ENCODE data around the gene MGAT3. TPM values are rescaled to one million over a fixed set of nuclear protein-coding genes. Genes with fewer than 3 reads are reported as not detected.
A peak's percentile ranks its signal among the peaks of the same experiment; 100 is the strongest.
"Not testable (repeated sequence)": the region's sequence is repeated elsewhere in the genome, so short reads cannot be mapped to it uniquely, and the experiment has no call there.

The MGAT3 gene
- polyA plus RNA-seq, 5 donors = 8.5 to 19.0 (median 15.3) TPM

DNA sequence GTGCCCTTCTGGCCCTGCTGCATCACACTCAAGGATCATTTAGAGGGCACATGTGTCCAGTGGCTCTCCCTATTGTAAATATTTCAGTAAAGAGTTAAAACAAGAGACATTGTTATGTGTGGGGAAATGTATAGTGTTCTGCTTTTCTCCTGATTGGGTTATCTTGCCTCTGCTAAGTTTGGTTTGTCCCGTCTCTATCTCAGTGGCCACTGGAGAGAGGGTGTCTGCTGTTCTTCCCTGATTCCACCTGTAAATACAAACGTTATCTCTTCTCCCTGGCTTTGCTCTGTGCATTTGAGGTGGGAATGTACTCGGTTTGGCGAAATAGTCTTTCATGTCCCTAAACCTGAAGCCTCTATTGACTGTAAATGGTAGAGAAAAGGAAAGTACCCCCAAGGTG, 51.6 kb downstream of the MGAT3 start:
- no peak for DNase-seq

DNA sequence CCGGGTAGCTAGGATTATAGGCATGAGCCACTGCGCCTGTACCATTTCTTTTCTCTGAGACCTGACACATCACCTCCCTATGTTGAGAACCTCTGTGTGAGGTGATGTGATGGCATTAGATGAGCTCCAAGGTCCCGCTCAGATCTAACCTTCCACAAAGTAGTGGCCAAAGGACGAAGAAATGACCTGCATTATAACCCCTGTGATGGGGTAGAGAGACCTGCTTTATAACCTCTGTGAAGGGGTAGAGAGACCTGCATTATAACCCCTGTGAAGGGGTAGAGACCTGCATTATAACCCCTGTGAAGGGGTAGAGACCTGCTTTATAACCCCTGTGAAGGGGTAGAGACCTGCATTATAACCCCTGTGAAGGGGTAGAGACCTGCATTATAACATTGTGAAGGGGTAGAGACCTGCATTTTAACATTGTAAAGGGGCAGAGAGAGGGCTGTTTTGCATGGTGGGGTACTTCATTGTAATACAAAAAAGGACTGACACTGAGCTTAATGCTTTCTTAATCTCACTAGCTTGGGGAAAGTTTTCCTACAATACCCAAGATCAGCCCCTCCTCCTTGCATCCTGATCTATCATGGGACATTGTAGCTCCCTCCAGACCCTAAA, 53.8 kb downstream of the MGAT3 start:
- no peak for DNase-seq

DNA sequence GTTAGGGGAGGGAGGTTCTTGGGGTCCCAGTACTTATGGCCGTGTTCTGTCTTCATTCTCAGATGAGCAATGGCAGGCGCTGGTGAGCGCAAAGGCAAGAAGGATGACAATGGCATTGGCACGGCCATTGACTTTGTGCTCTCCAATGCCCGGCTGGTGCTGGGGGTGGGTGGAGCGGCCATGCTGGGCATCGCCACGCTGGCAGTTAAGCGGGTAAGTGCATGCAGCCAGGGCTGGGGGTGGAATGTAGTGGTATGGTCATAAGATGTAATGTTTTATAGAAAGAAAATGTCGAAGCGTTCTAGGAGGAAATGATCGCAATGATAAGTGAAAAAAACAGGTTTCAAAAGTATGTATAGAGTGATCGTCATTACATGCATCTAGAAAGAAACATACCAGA, 54.4 kb downstream of the MGAT3 start:
- DNase-seq = no peak

DNA sequence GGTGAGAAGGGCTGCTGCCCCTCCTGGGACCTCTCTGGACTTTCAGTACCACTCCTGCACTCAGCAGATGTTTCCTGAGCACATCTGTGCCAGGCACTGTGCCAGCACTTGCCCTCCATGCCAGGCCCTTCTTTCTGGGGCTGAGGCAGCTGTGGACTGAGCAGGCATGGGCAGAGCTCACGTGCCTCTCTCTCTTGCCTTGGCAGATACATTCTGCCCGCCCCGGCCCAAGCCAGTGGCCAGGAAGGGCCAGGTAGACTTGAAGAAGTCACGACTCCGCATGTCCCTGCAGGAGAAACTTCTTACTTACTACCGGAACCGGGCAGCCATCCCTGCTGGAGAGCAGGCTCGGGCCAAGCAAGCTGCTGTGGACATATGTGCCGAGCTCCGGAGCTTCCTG, 55.2 kb downstream of the MGAT3 start:
- no peak for DNase-seq

DNA sequence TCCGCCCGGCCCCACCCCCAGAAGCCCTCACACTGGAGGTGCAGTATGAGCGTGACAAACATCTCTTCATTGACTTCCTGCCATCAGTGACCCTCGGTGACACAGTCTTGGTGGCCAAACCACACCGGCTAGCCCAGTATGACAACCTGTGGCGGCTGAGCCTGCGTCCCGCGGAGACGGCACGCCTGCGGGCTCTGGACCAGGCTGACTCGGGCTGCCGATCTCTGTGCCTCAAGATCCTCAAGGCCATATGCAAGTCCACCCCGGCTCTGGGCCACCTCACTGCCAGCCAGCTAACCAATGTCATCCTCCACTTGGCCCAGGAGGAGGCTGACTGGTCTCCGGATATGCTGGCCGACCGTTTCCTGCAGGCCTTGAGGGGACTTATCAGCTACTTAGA, 57.0 kb downstream of the MGAT3 start:
- DNase-seq = no peak

DNA sequence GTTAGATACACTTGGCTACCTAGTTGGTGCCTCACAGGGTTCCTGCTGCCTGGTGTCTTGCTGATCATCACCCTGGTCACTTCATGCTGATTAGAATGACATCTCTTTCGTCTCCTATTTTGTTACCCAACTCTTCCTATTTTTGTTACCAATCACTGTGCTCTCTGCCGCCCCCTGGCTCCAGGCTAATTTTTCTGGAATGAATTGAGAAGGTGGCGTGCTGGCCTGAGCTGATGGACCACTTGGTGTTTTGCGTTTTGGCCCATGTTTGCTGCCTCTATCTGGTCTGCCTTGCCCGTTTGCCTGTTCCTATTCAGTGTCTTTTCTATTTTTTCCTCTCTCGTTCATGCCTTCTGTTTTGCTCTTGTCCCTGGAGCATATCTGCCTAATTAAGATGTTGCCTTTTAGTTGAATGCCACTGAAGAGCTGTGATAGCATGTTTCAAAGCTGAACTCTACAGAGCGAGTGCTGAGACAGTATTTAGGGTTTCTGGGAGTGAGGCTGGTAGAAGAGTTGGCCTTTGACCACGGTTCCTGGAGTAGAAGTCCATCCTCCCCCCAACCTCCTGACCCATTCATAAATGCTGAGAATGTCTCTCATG, 57.7 kb downstream of the MGAT3 start:
- DNase-seq = no peak

DNA sequence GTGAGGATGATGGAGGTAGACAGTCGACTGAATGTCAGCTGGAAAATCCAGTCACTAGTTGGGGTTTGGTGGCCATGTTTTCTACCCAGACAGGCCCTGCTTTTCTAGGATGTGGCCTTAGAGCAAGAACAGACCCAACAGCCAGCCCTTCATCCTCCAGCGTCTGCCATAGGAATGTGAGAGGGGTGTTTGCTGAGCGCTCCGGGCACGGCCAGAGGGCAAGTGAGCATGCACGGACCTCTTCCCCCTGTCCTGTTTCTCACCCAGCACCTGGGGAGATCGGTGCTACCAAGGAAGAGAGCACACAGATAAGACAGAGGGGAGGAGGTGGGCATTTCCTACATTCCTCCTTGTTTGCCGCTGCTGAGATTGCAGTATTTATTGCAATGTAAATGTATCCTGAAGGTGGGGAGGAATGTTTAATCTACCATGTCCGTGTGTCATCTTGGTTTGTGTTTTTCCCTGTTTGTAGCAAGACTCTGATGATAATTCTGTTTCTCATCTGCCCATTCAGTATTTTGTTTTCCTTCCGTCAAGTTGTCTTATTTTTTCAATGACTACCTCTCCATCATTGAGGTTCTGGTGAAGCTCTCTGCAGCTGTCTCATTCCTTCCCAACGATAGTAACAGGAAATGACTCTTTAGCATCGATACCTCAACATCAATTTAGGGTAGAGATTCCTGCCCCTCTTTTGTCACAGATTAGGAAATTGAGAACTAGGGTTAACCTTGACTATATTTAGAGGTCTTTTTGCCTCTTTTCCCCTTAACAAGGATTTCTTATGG, 58.6 kb downstream of the MGAT3 start:
- no peak for DNase-seq

DNA sequence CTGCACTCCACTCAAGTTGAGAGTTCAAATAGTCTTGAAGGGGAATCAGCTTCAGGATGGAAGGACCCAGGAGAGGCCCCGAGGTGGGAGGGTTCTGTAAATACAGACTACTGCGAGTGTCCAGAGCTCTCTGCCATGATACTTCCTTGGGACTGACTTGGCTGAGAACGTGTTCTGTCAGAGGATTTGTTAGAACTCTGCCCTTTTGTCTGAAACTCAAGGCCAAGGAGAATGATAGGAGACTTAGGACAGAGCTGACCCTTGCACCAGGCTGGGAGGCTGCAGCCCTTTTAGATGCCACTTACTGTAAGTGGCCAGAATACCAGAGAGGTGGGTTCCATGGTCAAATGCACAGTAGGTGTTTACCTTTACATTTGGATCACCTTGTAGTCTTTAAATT, 60.7 kb downstream of the MGAT3 start:
- DNase-seq = no peak

DNA sequence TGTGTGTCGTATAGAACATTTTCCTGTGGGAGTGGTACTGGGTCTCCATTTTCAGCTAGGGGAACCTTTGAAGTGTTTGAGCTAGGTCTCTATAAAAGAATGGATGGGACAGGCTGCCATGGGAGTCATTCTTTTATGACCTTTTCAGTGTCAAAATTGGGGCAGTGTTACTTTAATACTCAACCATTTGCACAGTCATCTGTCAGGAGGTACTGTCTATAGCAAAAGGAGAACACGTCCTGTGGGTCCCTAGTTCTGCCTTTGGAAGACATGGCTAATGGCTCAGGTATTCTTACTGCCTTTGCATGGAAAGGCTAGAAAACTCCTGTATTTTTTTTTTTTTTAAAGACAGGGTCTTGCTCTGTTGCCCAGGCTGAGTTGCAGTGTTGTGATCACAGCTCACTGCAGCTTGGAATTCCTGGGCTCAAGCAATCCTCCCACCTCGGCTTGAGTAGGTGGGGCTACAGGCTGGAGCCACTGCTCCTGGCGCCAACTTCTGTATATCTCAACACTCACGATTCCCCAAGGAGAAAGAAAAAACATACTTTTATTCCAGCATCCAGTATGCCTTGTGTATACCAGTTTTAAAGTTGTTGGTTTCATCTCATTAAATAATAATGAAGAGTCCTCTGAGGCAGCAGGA, 61.5 kb downstream of the MGAT3 start:
- DNase-seq = no peak

DNA sequence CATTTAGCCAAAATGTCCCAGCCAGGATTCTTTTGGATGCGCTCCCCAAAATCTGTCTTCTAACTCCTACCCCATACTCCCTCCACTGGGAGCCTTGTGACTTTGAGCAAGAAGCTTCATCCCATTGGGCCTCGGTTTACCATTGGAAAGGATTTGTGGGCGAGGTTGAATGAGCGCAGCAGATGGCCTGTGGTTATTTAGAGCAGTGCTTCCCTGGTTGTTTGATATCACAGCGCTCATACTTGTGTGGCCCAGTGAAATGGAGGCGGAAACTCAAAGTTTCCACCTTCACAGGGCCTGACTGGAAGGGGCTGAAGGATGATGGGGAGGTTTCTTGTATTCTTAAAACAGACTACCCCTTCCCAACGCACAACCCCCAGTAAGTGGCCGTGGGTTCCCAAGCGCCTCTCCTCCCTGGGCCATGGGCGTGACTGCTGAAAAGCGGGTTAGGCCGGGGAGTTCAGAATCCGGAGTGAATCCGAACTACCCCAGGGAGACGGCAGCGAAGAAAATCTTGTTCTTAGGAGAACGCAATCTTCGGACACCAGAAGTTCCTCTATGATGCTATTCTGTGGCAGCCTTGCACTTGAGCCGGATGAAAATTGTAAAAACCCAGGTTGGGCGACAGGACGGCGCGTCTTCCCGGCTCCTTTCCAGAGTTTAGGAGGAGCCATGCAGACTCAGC, 62.3 kb downstream of the MGAT3 start:
- DNase-seq = no peak

DNA sequence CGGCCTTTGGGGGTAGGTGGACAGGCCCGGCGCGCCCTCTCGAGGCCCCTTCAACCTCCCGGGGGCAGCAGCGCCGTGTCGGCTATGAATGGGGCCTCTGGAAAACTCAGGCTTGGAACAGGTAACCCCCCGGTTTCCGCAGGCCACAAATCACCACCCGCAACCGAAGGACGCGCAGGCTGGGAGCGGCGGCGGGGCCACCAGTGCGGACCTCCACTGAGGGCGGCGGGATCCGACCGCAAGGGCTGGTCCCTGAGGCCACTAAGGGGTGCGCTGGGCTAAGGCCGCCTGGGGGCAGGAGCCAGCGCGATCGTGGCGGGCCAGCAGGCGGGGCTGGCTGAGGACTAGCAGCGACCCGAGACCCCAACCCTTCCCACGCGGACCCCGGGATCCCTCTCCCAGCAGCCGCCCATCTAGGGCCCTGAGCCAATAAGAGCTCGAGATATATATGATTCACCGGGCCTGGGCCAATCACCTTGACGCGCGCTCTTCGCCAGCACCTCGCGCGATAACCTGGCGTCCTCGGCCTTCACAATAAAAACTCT, 62.9 kb downstream of the MGAT3 start:
- DNase-seq = peak in 1 of 2 donors; percentile 60

DNA sequence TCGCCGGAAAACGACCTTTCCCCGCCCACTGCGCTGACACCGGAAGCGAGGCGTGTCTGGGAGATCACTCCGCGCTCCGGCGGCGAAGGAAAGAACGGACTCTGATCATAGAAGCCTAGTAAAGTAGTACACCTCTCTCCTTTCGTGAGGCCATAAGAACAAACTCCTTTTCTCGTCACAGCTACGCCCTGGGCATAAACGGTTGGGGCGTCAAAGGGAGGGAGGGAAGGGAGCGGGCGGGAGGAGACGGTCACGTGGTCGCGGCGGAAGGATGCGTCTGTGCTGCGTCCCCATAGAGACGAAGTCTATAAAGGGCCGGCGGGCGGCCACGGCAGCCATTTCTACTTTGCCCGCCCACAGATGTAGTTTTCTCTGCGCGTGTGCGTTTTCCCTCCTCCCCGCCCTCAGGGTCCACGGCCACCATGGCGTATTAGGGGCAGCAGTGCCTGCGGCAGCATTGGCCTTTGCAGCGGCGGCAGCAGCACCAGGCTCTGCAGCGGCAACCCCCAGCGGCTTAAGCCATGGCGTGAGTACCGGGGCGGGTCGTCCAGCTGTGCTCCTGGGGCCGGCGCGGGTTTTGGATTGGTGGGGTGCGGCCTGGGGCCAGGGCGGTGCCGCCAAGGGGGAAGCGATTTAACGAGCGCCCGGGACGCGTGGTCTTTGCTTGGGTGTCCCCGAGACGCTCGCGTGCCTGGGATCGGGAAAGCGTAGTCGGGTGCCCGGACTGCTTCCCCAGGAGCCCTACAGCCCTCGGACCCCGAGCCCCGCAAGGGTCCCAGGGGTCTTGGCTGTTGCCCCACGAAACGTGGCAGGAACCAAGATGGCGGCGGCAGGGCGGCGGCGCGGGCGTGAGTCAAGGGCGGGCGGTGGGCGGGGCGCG, 63.7 kb downstream of the MGAT3 start, which contains the start of gene ATF4:
TSS of gene ATF4 (plus strand) at position 337 of the 880 bp plus-strand sequence. CDS start 884 bp downstream, outside the sequence.
- peak; percentile 99 to 100 for DNase-seq

DNA sequence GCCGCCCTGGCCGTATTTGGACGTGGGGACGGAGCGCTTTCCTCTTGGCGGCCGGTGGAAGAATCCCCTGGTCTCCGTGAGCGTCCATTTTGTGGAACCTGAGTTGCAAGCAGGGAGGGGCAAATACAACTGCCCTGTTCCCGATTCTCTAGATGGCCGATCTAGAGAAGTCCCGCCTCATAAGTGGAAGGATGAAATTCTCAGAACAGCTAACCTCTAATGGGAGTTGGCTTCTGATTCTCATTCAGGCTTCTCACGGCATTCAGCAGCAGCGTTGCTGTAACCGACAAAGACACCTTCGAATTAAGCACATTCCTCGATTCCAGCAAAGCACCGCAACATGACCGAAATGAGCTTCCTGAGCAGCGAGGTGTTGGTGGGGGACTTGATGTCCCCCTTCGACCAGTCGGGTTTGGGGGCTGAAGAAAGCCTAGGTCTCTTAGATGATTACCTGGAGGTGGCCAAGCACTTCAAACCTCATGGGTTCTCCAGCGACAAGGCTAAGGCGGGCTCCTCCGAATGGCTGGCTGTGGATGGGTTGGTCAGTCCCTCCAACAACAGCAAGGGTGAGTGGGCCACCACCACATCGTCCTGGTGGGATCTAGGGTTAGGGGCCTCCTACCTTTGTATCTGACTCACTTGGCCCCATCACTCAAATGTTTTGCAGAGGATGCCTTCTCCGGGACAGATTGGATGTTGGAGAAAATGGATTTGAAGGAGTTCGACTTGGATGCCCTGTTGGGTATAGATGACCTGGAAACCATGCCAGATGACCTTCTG, 64.5 kb downstream of the MGAT3 start:
- DNase-seq = not testable (repeated sequence)

DNA sequence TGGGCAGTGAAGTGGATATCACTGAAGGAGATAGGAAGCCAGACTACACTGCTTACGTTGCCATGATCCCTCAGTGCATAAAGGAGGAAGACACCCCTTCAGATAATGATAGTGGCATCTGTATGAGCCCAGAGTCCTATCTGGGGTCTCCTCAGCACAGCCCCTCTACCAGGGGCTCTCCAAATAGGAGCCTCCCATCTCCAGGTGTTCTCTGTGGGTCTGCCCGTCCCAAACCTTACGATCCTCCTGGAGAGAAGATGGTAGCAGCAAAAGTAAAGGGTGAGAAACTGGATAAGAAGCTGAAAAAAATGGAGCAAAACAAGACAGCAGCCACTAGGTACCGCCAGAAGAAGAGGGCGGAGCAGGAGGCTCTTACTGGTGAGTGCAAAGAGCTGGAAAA, 65.3 kb downstream of the MGAT3 start:
- DNase-seq = not testable (repeated sequence)

DNA sequence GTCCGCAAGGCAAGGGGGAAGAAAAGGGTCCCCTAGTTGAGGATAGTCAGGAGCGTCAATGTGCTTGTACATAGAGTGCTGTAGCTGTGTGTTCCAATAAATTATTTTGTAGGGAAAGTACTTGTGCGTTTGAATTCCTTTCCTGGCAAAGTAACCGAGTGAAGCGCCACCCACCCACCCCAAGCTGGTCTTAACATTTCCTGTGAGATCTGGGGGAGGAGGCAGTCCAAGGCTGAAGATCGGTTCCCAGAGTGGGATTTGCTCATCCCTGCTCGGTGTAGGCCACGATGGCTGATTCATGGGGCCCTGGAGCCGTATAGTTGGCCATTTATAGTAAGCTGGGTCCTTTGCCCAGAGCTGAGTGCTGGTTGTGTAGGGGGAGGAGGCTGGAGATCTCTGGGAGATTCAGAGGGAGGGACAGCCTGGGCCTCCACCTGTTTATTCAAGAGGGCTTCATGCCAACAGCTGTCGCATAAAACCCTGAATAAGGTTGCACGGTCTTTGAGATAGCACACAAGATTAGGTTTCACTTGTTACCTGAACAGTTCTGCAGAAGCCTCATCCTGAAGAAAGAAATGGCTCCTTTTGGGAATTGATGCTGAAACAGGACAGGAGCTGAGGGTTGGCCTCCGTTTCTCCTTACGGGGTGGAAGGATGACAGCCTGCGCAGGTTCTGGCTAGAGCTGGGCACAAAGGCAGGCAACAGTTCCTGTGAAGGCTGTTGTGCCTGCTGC, 65.9 kb downstream of the MGAT3 start:
- DNase-seq = no peak

DNA sequence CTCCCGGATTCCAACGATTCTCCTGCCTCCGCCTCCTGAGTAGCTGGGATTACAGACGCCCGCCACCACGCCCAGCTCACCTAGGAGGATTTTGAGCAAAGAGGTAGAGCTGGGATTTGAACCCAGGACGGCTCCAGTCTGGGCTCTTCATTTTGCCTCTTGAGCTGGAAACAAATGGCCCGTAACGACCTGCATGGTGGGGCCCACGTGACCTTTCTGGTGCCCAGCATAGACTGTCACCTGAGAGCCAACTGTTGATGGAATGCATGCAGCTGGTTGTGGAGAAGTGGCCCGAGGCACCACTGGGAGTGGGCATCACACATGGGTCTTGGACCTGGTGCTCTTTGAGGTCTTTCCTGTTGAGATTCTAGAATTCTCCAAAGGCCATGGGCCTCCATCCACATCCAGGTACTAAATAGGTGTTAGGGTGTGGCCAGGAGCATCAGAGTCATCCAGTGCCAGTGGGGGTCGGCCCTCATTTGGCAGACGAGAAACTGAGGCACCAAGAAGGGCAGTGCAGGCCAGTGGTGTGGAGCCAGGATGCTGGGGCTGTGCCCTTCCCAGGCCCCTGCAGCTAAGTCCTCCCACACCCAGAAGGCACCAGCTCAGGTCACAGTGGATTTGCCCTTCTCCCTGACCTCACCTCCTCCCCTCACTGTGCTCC, 67.4 kb downstream of the MGAT3 start:
- DNase-seq = no peak

DNA sequence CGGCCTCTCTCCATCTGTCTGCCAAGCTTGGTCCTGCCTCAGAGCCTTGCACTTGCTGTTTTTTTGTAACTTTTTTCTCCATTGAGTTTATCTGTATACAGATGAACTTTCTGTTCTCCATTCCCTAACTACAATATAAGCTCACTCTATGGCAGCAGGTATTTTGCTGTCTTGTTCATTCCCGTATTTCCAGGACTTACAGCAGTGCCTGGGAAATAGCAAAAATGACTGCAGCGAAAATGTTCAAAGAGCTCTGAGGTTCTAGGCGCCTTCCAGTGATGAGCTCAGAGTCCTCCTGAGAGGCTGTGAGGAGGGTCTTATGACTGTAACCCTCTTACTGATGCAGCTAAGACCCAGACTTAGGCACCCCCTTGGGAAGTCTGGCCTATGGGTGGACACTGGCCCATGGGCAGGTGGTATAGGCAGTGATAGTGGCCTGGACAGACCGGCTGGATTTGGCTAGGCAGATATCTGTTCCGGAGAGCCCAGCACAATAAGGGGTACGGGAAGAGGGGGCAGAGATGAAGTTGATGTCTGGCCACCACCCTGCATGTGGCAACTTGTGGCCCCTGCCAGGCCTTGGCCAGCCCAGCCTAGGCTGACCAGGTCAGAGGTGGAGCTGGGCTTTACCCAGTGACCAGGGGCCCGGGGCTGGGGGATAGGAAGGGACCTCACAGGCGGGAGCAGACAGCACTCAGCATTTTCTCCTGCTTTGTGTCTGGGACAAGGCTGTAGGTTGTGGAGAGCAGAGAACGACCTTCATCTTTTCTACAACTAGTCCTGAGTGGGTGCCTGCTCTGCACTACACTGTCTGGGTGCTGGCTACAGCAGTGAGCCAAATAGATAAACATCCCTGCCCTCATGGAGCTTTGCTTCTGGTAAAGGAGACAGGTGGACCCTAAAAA, 68.2 kb downstream of the MGAT3 start:
- DNase-seq = no peak

DNA sequence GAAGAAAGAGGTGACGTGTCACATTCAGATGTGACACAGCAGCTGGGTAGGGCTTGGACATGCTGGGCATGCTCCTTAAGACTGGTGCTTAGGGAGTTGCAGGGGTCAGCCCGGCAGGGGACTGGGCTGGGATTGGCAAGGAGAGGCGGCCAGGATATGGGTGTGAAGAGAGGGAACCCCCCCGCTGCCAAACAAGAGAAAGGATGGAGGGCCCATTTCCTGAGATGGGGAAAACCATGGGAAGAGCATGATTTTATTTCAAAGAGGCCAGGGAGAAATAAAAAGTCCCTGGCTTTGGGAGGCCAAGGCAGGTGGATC, 68.8 kb downstream of the MGAT3 start:
- DNase-seq = no peak
